GM21515 (cell line): ENCODE measurements around the gene NFIX.

Source experiments
- ATAC-seq: cut with Tn5 transposase; IDR thresholded peaks from one replicate; pipeline ENCODE4 v1.9.1; 2021; ENCODE audit not compliant: unreplicated experiment

Gene NFIX

DNA sequence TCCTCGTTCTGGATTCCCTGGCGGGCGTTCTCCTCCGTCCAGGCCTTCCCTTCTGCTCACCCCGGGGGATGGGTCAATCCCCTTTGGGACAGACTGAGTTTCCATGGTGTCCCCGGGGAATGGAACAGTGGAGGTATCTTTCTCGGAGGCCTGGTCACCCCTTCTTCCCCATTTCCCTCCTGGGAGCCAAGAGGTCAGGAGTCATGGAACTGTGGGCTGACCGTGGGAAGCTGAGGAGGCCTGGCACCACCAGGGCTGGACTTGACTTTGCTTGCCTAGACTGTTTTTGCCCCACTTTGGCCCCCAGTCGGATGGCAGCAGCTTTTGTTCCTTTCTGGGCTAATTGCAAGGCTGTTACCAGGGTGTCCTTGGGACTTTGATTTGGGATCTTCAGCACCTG lies 124.8 kb downstream of the NFIX start:
- ATAC-seq, result no peak

DNA sequence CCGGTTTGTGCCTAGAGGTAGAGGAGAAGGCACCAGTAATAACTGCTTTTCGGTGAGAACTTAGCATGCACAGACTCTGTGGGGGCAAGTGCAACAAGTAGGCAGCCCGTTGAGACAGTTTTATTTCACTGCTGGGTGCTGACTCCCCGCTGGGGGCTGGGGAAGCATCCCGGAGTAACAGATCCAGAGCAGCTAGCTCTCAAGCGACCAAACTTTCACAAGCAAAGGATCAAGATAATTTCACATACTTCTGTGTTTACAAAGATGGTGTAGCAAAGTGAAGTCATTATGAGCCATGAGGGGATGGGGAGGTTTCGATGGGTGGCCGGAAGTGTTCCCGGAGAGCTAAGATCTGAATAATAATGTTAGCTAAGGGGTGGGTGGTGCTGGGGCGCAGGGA lies 125.5 kb downstream of the NFIX start:
- ATAC-seq, result no peak

DNA sequence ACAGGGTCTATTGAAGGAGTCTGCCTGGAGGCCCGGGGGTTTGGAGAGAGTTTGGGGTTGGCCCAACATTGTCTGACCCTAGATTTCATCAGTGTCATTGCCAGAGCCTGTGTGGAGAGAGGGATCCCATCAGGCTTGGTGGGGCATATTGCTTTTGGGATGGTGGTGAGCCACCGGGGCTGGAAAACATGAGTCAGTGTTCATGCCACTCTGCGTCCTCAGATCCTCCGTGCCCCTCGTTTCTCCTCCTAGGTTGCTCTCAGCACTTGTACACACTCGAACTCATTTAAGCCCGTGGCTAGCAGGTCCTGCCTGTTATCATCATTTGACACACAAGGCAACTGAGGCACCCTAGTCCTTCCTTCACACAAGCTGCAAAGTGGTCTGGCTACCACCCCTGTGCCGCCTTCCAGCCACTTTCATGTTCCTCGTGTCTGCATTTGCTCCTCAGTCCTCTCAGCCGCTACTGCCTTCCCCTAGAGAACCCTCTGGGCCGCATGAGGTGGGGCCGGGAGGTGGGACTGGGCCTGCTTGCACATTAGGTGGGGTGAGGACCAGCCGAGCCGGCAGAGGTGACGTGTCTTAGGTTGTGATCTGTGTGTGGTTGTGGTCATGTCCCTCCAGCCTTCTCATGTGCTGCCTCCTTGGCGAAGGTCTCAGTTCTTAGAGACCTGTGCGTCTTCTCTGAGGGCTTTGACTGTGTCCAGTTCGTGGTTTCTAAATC lies 126.4 kb downstream of the NFIX start:
- ATAC-seq, result no peak

DNA sequence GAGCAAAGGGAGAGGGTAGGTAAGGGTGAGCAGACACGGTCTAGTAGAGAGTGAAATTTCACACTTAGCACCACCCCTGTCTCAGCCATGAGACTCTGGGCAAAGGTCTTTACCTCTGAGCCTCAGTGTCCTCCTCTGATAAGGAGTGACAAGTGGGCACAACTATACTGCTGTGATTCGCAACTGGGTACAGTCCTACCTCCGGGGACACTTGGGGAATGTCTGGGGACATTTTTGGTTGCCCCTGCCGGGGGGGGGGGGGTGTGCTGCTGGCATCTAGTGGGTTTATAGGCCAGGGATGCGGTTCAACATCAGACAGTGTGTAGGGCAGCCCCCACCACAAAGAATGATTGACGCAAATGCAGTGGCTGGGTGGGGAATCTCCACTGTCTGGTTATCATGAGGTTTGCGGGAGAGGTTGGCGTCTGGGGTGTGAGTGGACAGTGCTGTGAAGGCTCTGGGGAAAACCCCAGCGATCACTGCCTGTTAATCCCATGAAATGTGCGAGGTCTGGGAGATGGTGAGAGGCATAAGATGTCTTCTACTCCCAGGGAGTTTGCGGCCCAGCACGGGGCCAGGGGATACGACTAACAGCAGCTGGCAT lies 127.1 kb downstream of the NFIX start:
- ATAC-seq, result no peak

DNA sequence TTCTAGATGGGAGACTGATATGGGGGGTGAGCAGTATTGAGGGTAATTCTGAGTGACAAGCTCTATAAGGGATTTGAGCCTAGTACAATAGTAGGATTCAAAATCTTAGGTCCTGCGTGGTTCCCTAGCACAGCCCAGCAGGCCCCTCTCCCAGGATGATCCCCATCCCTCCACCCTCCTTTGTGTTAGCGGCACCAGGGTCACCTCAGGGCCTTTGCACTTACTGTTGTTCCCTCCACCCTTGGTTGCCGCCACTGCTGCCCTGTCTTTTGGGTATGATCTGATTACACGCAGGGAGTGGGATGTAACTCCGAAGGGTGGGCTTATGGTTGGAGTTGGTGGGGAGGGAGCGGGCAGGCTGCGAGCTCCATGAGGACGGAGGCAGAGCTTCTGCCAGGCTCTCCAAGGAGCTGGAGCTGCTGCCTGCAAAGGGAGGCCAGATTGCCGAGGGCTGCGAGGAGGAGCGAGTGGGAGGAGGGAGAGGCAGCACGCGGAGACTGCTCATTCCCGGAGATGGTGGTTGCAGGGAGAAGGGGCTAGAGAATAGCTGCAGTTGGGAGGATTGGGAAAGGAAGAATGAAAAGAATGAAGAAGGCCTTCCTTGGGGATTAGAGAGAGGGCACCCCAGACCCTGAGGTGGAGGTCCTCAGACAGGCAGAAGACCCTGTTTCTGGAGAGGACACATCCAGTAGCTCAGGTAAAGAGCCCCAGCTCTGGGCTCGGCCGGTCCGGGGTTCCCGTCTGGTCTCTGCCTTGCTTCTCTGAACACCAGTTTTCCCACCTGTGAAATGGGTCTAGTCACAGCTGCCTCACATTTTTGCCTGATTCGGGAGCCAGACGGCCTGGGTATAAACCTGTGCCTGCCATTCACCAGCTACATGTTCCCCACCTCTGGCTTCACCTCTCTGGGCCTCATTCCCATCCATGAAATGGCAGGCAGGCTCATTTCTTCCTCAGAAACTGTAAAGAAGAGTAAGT lies 128.0 kb downstream of the NFIX start:
- ATAC-seq, result no peak

DNA sequence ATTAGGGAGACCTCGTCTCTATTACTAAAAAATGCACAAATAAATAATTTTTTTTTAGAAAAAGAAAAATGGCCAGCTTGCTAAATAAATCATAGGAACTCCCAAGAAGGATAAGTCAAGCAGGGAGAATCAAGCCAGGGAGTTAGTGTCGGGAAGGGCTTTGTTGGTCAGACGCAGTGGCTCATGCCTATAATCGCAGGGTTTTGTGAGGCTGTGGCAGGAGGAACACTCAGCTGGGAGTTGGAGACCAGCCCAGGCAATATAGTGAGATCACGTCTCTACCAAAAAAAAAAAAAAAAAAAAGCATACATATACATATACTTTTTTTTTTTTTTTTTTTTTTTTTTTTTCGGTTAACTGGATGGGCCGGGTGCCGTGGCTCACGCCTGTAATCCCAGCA lies 131.8 kb downstream of the NFIX start:
- ATAC-seq, result no peak

DNA sequence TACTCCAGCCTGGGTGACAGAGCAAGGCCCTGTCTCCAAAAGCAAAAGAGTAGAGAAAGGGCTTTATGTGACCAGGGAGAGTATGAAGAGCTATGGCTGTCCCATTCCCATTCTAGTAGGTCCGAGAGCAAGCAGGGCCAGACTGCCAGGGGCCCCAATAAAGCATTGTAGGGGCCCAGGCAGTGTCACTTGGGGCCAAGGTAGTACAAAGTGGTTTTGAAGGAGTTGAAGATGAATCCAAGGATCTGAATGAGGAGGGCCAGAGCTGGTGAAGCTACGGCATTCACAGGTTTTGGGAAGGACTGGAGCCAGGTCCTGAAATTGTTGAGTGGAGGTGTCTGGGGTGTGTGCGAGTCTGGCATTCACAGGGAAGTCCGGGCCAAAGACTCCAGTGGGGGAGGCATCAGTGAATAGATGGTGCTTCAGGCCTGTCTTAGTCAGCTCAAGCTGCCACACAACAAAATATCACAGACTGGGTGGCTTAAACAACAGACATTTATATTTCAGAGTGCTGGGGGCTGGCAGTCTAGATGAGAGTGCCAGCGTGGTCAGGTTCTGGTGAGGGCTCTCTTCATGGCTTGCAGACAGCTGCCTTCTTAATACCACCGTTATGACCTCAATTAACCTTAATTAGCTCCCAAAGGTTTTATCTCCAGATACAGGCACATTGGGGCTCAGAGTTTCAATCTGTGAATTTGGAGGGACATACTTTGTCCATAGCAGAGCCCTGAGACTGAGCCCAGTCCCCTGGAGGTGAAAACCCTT lies 132.7 kb downstream of the NFIX start:
- no peak for ATAC-seq

DNA sequence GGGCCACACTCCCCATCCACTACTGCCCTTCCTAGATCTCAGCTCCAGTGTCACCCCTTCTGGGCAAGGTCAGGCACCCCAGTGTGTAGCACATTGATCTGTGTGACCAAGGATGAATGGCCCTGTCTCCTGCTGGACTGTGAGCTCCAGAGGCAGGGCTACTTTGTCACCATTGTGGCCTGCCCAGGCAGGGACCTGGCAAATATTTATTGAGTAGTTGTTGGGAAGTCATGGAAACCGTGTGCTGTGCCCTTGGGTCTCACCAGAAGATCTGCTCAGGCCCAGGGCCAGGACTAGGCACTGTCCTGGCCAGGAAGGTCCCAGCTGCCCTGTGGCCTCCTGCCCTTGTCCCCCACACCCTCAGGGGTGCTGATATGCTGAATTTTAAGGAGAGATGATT lies 133.3 kb downstream of the NFIX start:
- ATAC-seq, result no peak

DNA sequence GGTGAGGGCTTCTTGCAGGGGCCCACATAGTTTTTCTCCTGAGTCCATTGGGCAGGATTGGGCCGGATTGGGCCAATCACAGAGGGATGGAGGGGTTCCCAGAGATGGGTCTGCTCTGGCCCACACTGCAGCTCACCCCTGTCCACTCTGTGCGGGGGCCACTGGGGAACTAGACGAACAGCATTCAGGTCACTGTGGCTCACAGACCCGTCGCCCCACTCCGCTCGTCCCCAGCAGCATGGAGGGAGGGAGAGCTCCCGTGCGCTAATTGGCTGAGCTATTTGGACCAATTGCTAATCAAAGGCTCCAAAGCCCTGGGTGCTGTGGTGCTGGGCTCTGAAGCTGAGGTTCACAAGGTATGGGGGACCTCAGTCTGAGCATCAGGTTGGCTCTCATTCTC lies 134.1 kb downstream of the NFIX start:
- no peak for ATAC-seq

DNA sequence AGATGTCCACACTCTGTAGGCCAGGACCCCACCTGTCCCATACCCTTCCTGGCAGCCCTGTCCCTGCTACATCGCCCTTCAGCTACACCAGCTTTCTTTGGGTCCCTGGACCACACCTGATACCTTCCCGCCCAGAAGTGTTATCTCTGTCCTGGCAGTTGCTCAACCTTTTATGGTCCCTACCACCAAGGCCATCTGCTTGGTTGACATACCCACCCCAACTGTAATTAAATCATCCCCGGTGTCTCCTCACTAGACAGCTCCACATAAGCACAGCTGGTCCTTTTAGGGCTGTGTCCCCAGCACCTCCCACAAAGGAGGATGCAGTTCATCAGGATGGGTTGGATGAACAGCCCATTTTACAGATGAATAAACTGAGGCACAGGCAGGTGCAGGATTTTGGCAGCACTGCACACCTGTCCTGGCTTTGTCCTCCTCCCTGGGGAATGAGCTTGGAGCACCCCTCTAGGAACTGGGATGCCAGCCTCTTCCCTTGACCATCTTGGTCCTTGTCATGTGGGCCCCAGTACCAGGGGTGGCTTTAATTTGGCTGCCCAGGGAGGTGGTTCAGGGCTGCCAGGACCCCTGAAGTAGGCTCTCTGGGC lies 135.7 kb downstream of the NFIX start:
- no peak for ATAC-seq

DNA sequence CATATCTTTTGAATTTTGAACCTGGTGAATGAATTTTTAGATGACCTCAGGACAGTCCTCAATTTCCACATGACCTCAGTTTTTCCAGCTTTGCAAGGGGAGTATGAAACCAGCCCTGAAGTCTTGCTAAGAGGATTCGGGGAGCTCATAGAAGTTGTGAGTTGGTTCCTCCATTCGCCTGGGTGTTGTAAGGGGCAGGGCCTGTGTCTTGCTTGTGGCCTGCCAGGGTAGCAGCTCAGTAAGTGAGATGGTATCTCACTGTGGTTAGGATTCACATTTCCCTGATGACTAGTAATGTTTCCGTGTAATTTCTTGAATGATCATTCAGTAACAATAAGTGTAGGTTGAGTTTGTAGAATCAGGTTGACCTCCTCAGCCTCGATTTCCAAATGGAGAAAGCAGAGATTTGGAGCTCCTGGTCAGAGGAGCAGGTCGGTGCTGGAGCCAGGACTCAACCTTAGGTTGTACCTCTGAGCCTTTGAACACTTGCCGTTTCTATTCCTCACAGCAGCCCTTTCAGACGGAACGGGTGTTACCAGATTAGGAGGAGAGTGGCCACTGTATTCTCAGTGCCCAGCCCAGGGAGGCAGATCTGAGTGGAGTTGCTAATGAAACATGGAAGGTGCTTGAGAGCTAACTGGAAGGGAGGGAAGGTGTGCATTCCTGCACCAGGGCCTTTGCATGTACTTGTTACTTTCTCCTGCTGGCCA lies 137.4 kb downstream of the NFIX start:
- no peak for ATAC-seq

DNA sequence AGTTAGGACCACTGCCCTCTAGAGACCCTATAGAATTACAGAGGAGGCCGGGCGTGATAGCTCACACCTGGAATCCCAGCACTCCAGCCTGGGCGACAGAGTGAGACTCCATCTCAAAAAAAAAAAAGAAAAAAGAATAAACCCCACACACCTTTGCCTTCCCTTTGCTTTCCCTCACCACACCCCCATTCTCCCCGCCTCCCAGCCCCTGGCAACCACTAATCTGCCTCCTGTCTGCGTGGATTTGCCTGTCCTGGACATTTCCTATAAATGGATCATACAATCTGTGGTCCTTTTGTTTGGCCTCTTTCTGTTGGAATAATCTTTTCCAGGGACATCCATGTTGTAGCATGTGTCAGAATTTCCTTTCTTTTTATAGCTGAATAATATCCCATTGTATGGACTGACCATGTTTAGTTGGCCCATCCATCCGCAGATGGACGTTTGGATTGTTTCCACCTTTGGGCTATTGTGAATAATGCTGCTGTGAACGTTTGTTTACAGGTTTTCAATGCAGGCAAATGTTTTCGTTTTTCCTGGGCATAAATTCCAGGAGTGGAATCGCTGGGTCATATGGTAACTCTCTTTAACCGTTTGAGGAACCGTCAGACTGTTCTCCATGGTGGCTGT lies 138.1 kb downstream of the NFIX start:
- no peak for ATAC-seq

DNA sequence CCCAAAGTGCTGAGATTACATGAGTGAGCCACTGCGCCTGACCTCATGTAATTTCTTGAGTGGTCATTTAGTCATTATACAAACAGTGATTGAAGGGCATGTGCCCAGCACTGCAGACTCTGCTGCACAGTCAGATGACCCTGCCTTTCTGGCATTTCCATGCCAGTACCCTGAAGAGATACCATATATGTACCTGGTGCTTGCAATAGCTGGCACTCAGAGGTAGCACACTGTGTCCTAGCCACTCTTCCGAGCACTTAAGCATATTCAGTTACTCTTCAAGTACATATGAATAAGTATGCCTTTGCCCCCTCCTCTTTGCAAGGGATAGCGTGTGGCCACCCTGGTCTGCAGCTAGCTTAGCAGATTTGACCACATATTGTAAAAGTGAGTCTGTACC lies 139.4 kb downstream of the NFIX start:
- no peak for ATAC-seq

DNA sequence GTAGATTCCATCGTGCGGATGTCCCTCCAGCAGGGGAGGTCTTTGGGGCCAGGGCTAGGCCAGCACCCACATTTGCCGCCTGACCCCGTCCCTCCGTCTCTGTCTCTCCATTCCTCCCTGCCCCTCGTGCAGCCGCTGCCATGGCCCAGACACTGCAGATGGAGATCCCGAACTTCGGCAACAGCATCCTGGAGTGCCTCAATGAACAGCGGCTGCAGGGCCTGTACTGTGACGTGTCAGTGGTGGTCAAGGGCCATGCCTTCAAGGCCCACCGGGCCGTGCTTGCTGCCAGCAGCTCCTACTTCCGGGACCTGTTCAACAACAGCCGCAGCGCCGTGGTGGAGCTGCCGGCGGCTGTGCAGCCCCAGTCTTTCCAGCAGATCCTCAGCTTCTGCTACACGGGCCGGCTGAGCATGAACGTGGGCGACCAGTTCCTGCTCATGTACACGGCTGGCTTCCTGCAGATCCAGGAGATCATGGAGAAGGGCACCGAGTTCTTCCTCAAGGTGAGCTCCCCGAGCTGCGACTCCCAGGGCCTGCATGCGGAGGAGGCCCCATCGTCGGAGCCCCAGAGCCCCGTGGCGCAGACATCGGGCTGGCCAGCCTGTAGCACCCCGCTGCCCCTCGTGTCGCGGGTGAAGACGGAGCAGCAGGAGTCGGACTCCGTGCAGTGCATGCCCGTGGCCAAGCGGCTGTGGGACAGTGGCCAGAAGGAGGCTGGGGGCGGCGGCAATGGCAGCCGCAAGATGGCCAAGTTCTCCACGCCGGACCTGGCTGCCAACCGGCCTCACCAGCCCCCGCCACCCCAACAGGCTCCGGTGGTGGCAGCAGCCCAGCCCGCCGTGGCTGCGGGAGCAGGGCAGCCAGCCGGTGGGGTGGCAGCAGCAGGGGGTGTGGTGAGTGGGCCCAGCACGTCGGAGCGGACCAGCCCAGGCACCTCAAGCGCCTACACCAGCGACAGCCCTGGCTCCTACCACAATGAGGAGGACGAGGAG lies 140.1 kb downstream of the NFIX start:
- no peak for ATAC-seq

DNA sequence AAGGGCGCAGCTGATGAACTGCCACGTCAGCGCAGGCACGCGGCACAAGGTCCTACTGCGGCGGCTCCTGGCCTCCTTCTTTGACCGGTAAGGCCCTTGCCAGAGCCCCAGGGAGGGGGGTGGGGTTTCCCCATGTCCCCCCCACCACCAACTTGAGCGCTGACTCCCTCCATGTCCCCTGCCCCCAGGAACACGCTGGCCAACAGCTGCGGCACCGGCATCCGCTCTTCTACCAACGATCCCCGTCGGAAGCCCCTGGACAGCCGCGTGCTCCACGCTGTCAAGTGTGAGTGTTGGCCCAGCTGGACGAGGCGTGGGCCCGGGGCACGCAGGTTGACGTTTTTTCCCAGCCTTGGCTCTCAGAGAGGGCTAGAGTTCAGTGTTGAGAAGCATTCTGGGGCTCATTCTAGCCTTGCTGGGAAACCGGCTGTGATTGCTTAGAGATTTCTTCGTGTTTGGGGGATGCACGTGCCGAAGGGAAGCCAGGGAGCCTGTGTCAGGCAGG lies 142.1 kb downstream of the NFIX start:
- ATAC-seq, result no peak

DNA sequence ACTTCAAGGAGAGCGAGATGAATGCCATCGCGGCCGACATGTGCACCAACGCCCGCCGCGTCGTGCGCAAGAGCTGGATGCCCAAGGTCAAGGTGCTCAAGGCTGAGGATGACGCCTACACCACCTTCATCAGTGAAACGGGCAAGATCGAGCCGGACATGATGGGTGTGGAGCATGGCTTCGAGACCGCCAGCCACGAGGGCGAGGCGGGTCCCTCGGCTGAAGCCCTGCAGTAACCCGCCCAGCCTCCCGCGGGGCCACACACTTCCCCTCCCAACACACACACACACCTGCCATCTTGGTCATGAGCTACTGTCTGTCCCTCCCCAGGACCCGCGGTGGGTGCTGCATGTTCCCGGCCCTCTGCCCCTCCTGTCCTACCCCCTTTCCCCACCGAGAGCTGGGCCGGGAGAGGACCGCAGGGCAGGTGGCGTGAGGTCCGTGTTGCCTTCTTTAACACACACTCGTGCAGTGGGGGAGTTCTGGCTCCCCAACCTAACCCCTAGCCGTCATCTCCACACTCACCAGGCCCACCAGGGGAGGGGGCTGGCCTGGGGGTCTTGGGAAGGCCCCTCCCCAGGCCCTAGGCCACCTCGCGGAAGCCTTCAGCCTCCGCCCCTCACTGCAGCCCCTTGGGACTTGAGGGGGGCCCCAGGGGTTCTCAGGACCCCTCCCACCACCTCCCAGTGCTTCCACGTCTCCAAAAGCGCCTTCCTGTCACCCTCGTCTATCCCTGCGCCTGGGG lies 143.1 kb downstream of the NFIX start:
- no peak for ATAC-seq

DNA sequence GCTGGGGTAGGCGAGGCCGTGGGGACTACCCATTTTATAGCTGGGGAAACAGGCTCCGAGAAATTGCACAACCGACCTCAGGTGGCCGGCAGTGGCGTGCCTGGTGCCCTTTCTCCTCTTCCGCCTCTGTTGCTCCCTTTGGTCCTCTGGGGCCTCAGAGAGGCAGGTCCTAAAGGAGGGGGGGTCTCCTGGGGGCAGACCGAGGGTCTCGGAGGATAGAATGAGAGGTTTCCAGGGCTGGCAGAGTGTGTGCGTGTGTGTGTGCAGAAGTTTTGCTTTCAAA lies 143.6 kb downstream of the NFIX start:
- no peak for ATAC-seq
